ENCODE measurements around the gene CX3CL1. TPM values are rescaled to one million over a fixed set of nuclear protein-coding genes. Genes with fewer than 3 reads are reported as not detected.

CX3CL1 gene
- total RNA-seq: 7.5 and 7.7 TPM in 2 replicates

DNA sequence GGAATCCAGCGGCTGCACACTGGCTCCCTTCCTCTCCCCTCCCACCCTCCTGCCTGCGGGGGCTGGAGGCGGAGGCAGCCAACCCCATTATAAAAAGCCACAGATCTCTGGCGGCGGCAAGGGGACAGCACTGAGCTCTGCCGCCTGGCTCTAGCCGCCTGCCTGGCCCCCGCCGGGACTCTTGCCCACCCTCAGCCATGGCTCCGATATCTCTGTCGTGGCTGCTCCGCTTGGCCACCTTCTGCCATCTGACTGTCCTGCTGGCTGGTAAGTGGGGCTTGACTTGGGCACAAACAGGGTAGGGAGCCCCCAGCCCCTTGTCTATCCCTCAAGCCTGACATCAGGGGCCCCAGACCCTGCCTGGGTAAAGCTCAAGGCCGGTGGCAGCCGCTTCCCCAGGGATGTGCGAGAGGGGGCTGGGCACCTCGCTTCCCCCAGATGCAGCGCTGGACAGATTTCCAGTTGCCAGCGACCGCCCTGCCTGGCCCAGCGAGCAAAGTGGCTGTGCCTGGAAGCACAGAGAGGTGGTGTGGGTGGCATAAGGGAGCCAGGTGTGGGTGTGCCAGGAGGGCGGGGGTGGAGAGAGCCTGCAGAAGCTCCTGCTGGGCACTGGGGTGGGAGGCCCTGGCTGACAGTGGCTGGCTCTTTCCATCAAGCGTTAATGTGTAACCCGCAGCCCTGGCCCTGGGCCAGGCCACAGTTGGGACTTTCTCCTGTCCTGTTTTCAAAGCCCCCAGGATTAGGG lies at the start of gene CX3CL1:
Gene CX3CL1 (plus strand): TSS at position 119 of the 745 bp plus-strand sequence. CDS start 79 bp downstream, at position 198.

GRCh38 chr16:57358527-57359095 lies 13.7 kb upstream of the CX3CL1 start, which contains the start of gene CCL22:
Gene CCL22, plus strand, starts transcription at chr16:57358783. Its CDS starts 34 bp downstream, at chr16:57358817.

DNA sequence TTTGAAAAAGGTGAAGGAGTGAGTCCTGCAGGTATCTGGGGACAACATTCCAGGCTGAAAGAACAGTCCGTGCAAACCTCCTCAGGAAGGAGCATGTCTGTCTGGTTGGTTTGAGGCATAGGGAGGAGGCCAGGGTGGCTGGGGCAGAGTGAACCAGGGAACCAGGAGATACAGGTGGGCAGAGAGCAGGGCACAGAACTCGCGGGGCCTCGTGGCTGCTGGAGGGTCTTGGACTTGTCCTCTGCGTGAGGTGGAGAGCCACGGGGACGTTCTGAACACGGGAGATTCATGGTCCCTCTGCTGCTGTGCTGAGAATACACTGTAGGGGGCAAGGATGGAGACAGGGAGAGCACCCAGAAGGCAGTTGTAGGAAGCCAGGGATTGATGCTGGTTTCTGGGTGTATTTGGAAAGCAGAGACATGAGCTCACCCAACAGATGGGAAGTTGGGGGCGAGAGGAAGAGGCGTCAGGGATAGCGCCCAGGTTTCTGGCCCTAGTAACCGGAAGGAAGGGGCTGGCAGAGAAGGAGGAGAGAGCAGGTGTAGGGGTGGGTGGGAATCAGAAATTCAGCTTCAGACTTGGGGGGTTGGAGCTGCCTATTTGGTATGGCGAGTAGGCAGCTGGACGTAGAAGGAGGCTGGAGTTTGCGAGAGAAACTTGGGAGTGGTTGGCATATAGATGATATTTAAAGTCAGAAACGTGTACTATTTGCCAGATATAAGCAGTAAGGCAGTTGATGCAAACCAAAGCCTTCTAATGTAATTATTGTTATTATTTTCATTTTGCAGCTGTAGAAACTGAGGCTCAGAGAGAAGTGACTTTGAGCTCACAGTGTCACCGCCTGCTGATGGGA lies 31.9 kb downstream of the CX3CL1 start, which contains the start of gene CCL17:
Gene CCL17 (plus strand): TSS at position 803 of the 853 bp plus-strand sequence. CDS start 9,166 bp downstream, outside the sequence.

Other genes with a start within 250 kb of the CX3CL1 start
- gene PSME3IP1, start 186.5 kb upstream of the CX3CL1 start, total RNA-seq: 66.2 and 75.2 TPM in 2 replicates
- 37.8 and 41.1 TPM in 2 replicates for gene RSPRY1, start 186.2 kb upstream of the CX3CL1 start, total RNA-seq
- gene ARL2BP, start 127.2 kb upstream of the CX3CL1 start, total RNA-seq: 60.0 and 71.3 TPM in 2 replicates
- 0.31 TPM in 1 of 2 replicates, not detected in the other for gene PLLP, start 87.8 kb upstream of the CX3CL1 start, total RNA-seq
- not detected in 2 replicates for gene CCL22, start 13.7 kb upstream of the CX3CL1 start, total RNA-seq
- not detected in 2 replicates for gene CCL17, start 32.3 kb downstream of the CX3CL1 start, total RNA-seq
- 43.6 and 45.6 TPM in 2 replicates for gene CIAPIN1, start 74.9 kb downstream of the CX3CL1 start, total RNA-seq
- gene COQ9, start 75.0 kb downstream of the CX3CL1 start, total RNA-seq: 42.1 and 45.6 TPM in 2 replicates
- 95.4 and 107 TPM in 2 replicates for gene POLR2C, start 90.2 kb downstream of the CX3CL1 start, total RNA-seq
- gene DOK4, start 114.0 kb downstream of the CX3CL1 start, total RNA-seq: 41.1 and 42.9 TPM in 2 replicates
- gene CCDC102A, start 164.1 kb downstream of the CX3CL1 start, total RNA-seq: 11.9 and 12.4 TPM in 2 replicates
- not detected in 2 replicates for gene ADGRG5, start 170.2 kb downstream of the CX3CL1 start, total RNA-seq